ENCODE results near the gene ARID3B. TPM values are rescaled to one million over a fixed set of nuclear protein-coding genes. Genes with fewer than 3 reads are reported as not detected.
A peak's percentile ranks its signal among the peaks of the same experiment; 100 is the strongest.

ARID3B gene
- total RNA-seq, 1 donor from 2014 or later = 2.5 TPM

DNA sequence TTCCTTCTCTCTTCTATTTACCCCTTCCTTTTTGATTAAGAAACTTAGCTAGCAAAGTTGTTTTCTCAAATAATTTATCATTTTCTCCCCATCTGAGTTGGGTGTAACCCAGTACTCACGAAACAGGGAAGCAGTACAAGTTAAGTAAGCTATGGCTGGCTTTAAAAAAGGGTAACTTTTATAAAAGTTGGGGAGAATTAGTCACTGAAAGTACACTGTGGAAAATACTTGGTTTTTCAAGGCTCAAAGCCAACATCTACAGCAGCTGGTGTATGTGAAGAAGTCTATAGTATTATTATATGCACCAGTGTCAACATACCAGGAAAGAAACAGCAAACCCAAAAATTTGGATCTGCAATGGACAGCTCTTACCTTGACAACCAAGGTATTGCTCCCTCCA lies 100.1 kb downstream of the ARID3B start:
- Mint-ChIP-seq H3K27ac (ENCODE audit: unreplicated experiment) (peak overlapping the region; percentile 79), H3K4me3 (ENCODE audit: unreplicated experiment) (no peak overlapping the region), H3K27me3 (ENCODE audit: low read depth) (no peaks in the 10 kb centered on the region), H3K9me3 (ENCODE audit: low read depth) (no peaks in the 10 kb centered on the region), H3K36me3 (ENCODE audit: low read depth) (peaks cover 8% of the 10 kb centered on the region), H3K4me1 (ENCODE audit: low read depth) (peaks cover 52% of the 10 kb centered on the region)
- TF ChIP-seq, protein P1, sequence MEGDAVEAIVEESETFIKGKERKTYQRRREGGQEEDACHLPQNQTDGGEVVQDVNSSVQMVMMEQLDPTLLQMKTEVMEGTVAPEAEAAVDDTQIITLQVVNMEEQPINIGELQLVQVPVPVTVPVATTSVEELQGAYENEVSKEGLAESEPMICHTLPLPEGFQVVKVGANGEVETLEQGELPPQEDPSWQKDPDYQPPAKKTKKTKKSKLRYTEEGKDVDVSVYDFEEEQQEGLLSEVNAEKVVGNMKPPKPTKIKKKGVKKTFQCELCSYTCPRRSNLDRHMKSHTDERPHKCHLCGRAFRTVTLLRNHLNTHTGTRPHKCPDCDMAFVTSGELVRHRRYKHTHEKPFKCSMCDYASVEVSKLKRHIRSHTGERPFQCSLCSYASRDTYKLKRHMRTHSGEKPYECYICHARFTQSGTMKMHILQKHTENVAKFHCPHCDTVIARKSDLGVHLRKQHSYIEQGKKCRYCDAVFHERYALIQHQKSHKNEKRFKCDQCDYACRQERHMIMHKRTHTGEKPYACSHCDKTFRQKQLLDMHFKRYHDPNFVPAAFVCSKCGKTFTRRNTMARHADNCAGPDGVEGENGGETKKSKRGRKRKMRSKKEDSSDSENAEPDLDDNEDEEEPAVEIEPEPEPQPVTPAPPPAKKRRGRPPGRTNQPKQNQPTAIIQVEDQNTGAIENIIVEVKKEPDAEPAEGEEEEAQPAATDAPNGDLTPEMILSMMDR (IDR thresholded peaks at IDR 0.05) = no peak
- DNase-seq (ENCODE audit: low spot score) = no peak

DNA sequence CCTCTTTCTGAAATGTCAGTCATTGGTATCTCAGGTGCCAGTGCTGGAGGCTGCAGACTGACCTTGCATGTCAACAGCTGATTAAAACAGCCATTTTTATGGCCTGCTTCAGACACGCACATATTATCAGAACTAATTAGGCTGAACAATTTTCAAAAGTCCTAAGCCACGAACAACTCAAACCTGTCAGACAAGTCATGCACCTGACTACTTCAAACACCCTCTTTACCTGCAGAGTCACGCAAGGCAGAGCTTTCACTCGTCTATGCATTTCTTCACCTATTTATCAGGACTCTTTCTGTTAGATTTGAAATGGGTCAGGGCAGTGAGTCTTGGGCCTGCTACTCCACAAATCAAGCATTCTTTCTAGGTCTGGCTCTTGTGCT lies 101.3 kb downstream of the ARID3B start:
- DNase-seq (ENCODE audit: low spot score) = no peak
- Mint-ChIP-seq H3K27me3 (ENCODE audit: low read depth) (no peaks in the 10 kb centered on the region), H3K4me1 (ENCODE audit: low read depth) (peaks cover 55% of the 10 kb centered on the region), H3K4me3 (ENCODE audit: unreplicated experiment) (no peak overlapping the region), H3K9me3 (ENCODE audit: low read depth) (no peaks in the 10 kb centered on the region), H3K36me3 (ENCODE audit: low read depth) (peaks cover 8% of the 10 kb centered on the region), H3K27ac (ENCODE audit: unreplicated experiment) (peak overlapping the region; percentile 77)
- TF ChIP-seq, protein P1 (IDR thresholded peaks at IDR 0.05) = no peak

DNA sequence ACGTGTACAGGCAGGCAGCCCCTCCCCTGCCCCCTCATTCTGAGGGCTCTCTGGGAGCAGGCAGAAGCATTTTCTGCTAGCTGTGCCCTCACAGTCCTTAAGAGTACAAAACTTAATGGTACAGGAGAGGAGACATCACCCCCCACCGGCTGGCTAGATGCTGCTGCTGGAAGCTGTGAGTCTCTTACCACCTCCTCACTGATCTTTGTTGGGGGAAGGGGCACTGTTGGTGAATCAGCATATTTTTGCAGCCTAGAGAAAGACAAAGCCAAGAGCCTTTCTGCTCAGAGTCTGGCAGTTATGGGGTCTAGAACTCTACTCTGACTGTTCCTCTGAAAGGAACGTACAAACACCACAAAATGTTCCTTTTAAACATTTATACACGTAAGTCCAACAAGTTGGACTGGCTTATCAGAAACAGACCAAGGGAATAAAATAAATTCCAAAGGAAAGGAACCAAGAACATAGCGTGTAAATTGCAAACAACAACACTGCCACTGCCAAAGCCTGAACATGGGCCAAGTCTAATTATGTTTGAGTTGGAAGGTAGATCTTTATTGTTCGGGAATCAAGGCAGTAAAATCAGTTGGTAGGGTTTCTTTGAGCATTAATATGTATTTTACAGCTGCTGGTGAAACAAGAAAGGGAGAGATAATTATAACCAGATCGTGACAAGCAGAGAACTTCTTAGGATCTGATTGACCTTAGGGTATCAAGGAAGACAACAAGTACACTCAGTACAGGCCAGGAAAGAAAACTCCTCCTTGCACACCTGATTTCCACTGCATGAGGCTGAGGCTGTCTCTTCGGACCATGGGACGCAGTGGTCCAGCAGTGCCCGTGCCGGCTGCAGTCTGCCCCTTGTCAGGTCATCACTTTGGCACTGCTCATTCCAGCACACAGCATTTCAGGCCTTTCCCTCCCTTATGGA lies 102.0 kb downstream of the ARID3B start:
- H3K4me1 Mint-ChIP-seq (ENCODE audit: low read depth) = peaks cover 55% of the 10 kb centered on the region
- H3K27me3 Mint-ChIP-seq (ENCODE audit: low read depth) = no peaks in the 10 kb centered on the region
- no peaks in the 10 kb centered on the region for H3K9me3 Mint-ChIP-seq (ENCODE audit: low read depth)
- peak overlapping the region; percentile 16 for H3K4me3 Mint-ChIP-seq (ENCODE audit: unreplicated experiment)
- H3K36me3 Mint-ChIP-seq (ENCODE audit: low read depth) = peaks cover 6% of the 10 kb centered on the region
- H3K27ac Mint-ChIP-seq (ENCODE audit: unreplicated experiment) = peak overlapping the region; percentile 77
- TF ChIP-seq, protein P1 (IDR thresholded peaks at IDR 0.05) = no peak
- DNase-seq (ENCODE audit: low spot score) = no peak

GRCh38 chr15:74643665-74644204 lies 102.7 kb downstream of the ARID3B start:
- TF ChIP-seq, protein P1 (IDR thresholded peaks at IDR 0.05) = no peak
- no peak for DNase-seq (ENCODE audit: low spot score)
- Mint-ChIP-seq H3K9me3 (ENCODE audit: low read depth) (no peaks in the 10 kb centered on the region), H3K27me3 (ENCODE audit: low read depth) (no peaks in the 10 kb centered on the region), H3K4me3 (ENCODE audit: unreplicated experiment) (no peak overlapping the region), H3K36me3 (ENCODE audit: low read depth) (peaks cover 2% of the 10 kb centered on the region), H3K4me1 (ENCODE audit: low read depth) (peaks cover 58% of the 10 kb centered on the region), H3K27ac (ENCODE audit: unreplicated experiment) (peak overlapping the region; percentile 77)

DNA sequence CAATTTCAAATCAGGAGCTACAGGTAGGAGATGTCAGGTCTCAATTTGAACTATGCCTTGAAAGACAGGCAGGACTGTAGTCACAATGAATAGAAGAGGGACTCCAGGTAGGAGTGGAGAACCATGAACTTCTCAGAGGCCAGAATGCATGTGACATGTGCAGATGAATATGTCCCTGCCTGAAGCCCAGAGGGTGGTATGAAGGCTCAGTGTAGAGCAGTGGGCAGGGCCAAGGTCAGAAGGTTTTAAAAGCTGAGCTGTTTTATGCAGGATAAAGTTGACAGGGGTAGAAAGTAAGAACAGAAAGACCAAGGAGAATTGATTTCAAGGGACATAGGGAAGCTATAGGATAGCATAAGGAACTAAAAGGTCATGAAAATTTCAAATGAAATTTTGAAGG lies 105.5 kb downstream of the ARID3B start:
- Mint-ChIP-seq H3K9me3 (ENCODE audit: low read depth) (no peaks in the 10 kb centered on the region), H3K4me3 (ENCODE audit: unreplicated experiment) (no peak overlapping the region), H3K4me1 (ENCODE audit: low read depth) (peaks cover 55% of the 10 kb centered on the region), H3K27ac (ENCODE audit: unreplicated experiment) (no peak overlapping the region), H3K27me3 (ENCODE audit: low read depth) (no peaks in the 10 kb centered on the region), H3K36me3 (ENCODE audit: low read depth) (peaks cover 1% of the 10 kb centered on the region)
- TF ChIP-seq, protein P1 (IDR thresholded peaks at IDR 0.05) = no peak
- DNase-seq (ENCODE audit: low spot score) = no peak

Other genes starting within 250 kb of the ARID3B start
- 0.32 to 0.54 TPM in 2 of 3 replicates, not detected in the other for gene CYP11A1, start 173.6 kb upstream of the ARID3B start, total RNA-seq
- 1.1 to 3.3 TPM (median 2.3 TPM) in 3 replicates for gene SEMA7A, start 107.3 kb upstream of the ARID3B start, total RNA-seq
- 30.0 to 34.5 TPM (median 32.5 TPM) in 3 replicates for gene UBL7, start 80.1 kb upstream of the ARID3B start, total RNA-seq
- gene CLK3, start 74.6 kb downstream of the ARID3B start, total RNA-seq = 43.0 to 48.6 TPM (median 44.5 TPM) in 3 replicates
- 32.8 to 46.0 TPM (median 41.0 TPM) in 3 replicates for gene EDC3, start 154.8 kb downstream of the ARID3B start, total RNA-seq
- gene CYP1A1, start 184.3 kb downstream of the ARID3B start, total RNA-seq = 0.22 to 0.67 TPM (median 0.27 TPM) in 3 replicates
- not detected in 3 replicates for gene CYP1A2, start 207.6 kb downstream of the ARID3B start, total RNA-seq
- gene CSK, start 240.9 kb downstream of the ARID3B start, total RNA-seq = 39.9 to 47.4 TPM (median 41.5 TPM) in 3 replicates

Data from chondrocyte (in vitro differentiated cells).